Parathyroid adenoma (tissue), 2 donors: ENCODE data around the gene CTNND2.

ENCODE experiments used
- H2AFZ ChIP-seq: fragments of 300-600 bp; sonication (generic); one replicate; pipeline ENCODE4 v1.7.0; 2017; ENCODE audit warnings: antibody characterized with exemption, mild to moderate bottlenecking
- H3K27ac ChIP-seq: fragments of 300-600 bp; sonication (generic); one replicate; pipeline ENCODE4 v1.7.0; 2017
- H3K27me3 ChIP-seq: fragments of 300-600 bp; sonication (generic); one replicate; pipeline ENCODE4 v1.7.0; 2017; ENCODE audit warnings: low read length; ENCODE audit not compliant: control insufficient read depth, insufficient read depth
- H3K36me3 ChIP-seq: fragments of 300-600 bp; sonication (generic); one replicate; pipeline ENCODE4 v1.7.0; 2017; ENCODE audit warnings: low read length; ENCODE audit not compliant: control insufficient read depth, insufficient read depth
- H3K4me1 ChIP-seq: fragments of 300-600 bp; sonication (generic); one replicate; pipeline ENCODE4 v1.7.0; 2017; ENCODE audit warnings: control low read depth
- H3K4me2 ChIP-seq: fragments of 300-600 bp; sonication (generic); one replicate; pipeline ENCODE4 v1.7.0; 2017; ENCODE audit warnings: low read length
- H3K4me3 ChIP-seq: fragments of 300-600 bp; sonication (generic); one replicate; pipeline ENCODE4 v1.7.0; 2017; ENCODE audit warnings: low read depth, low read length
- H3K79me2 ChIP-seq: fragments of 300-600 bp; sonication (generic); one replicate; pipeline ENCODE4 v1.7.0; 2017; ENCODE audit warnings: control low read depth
- H3K9ac ChIP-seq: fragments of 300-600 bp; sonication (generic); one replicate; pipeline ENCODE4 v1.7.0; 2017; ENCODE audit warnings: mild to moderate bottlenecking
- H3K9me3 ChIP-seq: fragments of 300-600 bp; sonication (generic); one replicate; pipeline ENCODE4 v1.7.0; 2017; ENCODE audit warnings: low read length; ENCODE audit not compliant: control insufficient read depth
- CTCF ChIP-seq: fragments of 300-600 bp; sonication (generic); IDR thresholded peaks from one replicate; pipeline ENCODE4 v1.7.0; 2017; ENCODE audit warnings: antibody characterized with exemption, mild to moderate bottlenecking
- donor health status: primary hyperparathyroidism.

CTNND2 gene

GRCh38 chr5:11030671-11031070 is 873.6 kb downstream of the CTNND2 start:
- no peak for TF ChIP-seq CTCF
- no peak overlapping the region for H2AFZ ChIP-seq
- H3K4me3 ChIP-seq: no peak overlapping the region
- no peak overlapping the region for H3K4me2 ChIP-seq
- H3K27ac ChIP-seq: no peak overlapping the region
- H3K36me3 ChIP-seq: no peaks in the 10 kb centered on the region
- no peak overlapping the region for H3K9ac ChIP-seq
- no peaks in the 10 kb centered on the region for H3K79me2 ChIP-seq
- no peaks in the 10 kb centered on the region for H3K9me3 ChIP-seq
- no peaks in the 10 kb centered on the region for H3K27me3 ChIP-seq
- no peaks in the 10 kb centered on the region for H3K4me1 ChIP-seq

GRCh38 chr5:11027660-11028059 is 876.6 kb downstream of the CTNND2 start:
- Histone ChIP-seq H3K27ac (no peak overlapping the region), H3K4me2 (no peak overlapping the region), H3K9me3 (no peaks in the 10 kb centered on the region), H3K4me1 (no peaks in the 10 kb centered on the region), H3K79me2 (no peaks in the 10 kb centered on the region), H2AFZ (no peak overlapping the region), H3K27me3 (no peaks in the 10 kb centered on the region), H3K9ac (no peak overlapping the region), H3K4me3 (no peak overlapping the region), H3K36me3 (no peaks in the 10 kb centered on the region)
- TF ChIP-seq CTCF: no peak

GRCh38 chr5:11026543-11026942 is 877.7 kb downstream of the CTNND2 start:
- Histone ChIP-seq H3K27me3 (no peaks in the 10 kb centered on the region), H3K4me3 (no peak overlapping the region), H3K9ac (no peak overlapping the region), H3K9me3 (no peaks in the 10 kb centered on the region), H2AFZ (no peak overlapping the region), H3K36me3 (no peaks in the 10 kb centered on the region), H3K27ac (no peak overlapping the region), H3K4me1 (no peaks in the 10 kb centered on the region), H3K4me2 (no peak overlapping the region), H3K79me2 (no peaks in the 10 kb centered on the region)
- no peak for TF ChIP-seq CTCF

- no peak overlapping the region for H3K9ac ChIP-seq
These were observed 880.3 kb downstream of the CTNND2 start for GRCh38 chr5:11023945-11024344.

More at GRCh38 chr5:11023945-11024344, 880.3 kb downstream of the CTNND2 start:
- no peak for TF ChIP-seq CTCF
- no peaks in the 10 kb centered on the region for H3K36me3 ChIP-seq
- H3K4me3 ChIP-seq: no peak overlapping the region
- no peak overlapping the region for H2AFZ ChIP-seq
- no peaks in the 10 kb centered on the region for H3K79me2 ChIP-seq
- no peak overlapping the region for H3K4me2 ChIP-seq
- H3K4me1 ChIP-seq: no peaks in the 10 kb centered on the region
- no peak overlapping the region for H3K27ac ChIP-seq
- no peaks in the 10 kb centered on the region for H3K9me3 ChIP-seq
- H3K27me3 ChIP-seq: no peaks in the 10 kb centered on the region
